Astrocyte (in vitro differentiated cells and primary cell): ENCODE results near the gene FABP7. TPM values are rescaled to one million over a fixed set of nuclear protein-coding genes. Genes with fewer than 3 reads are reported as not detected.

ENCODE experiments used
- DNase-seq: peaks from one replicate; pipeline ENCODE4 v3.0.0-alpha.2; 2010; ENCODE audit warnings: low read depth
- FAIRE-seq: peaks from 2 replicates; lab custom pipeline; 2011; peaks lifted over from hg19 to GRCh38; lab: Jason Lieb, UNC
- H2AFZ ChIP-seq: 2 replicates; pipeline ENCODE4 v1.6.0; 2012; ENCODE audit warnings: low read depth, low read length, inconsistent platforms
- H3K27ac ChIP-seq: 2 replicates; pipeline ENCODE4 v1.5.1; 2011; ENCODE audit warnings: low read depth, low read length, inconsistent platforms
- H3K27me3 ChIP-seq: 2 replicates; pipeline ENCODE4 v1.6.0; 2011; ENCODE audit warnings: low read length, inconsistent platforms; ENCODE audit not compliant: insufficient read depth
- H3K36me3 ChIP-seq: 2 replicates; pipeline ENCODE4 v1.5.1; 2011; ENCODE audit warnings: low read length, inconsistent platforms; ENCODE audit not compliant: insufficient read depth
- H3K4me1 ChIP-seq: 2 replicates; pipeline ENCODE4 v1.5.1; 2011; ENCODE audit warnings: low read length, inconsistent platforms; ENCODE audit not compliant: insufficient read depth
- H3K4me2 ChIP-seq: 2 replicates; pipeline ENCODE4 v1.6.0; 2012; ENCODE audit warnings: low read length, inconsistent platforms
- H3K4me3 ChIP-seq: 2 replicates; pipeline ENCODE4 v1.5.1; 2011; ENCODE audit warnings: low read depth, mild to moderate bottlenecking, low read length, inconsistent platforms; ENCODE audit not compliant: insufficient read depth
- H3K79me2 ChIP-seq: 2 replicates; pipeline ENCODE4 v1.6.0; 2012; ENCODE audit warnings: mild to moderate bottlenecking, low read length, inconsistent platforms; ENCODE audit not compliant: insufficient read depth
- H3K9ac ChIP-seq: 2 replicates; pipeline ENCODE4 v1.6.0; 2012; ENCODE audit warnings: mild to moderate bottlenecking, low read length, inconsistent platforms
- H3K9me3 ChIP-seq: 2 replicates; pipeline ENCODE4 v1.5.1; 2012; ENCODE audit warnings: low read depth, mild to moderate bottlenecking, low read length, inconsistent platforms; ENCODE audit not compliant: insufficient read depth
- H4K20me1 ChIP-seq: 2 replicates; pipeline ENCODE4 v1.6.0; 2012; ENCODE audit warnings: low read length, inconsistent platforms; ENCODE audit not compliant: insufficient read depth
- H3K27ac Mint-ChIP-seq: one replicate; pipeline ENCODE4 v1.8.0; 2021; ENCODE audit warnings: mild to moderate bottlenecking, mixed read lengths; ENCODE audit not compliant: unreplicated experiment
- H3K27me3 Mint-ChIP-seq: one replicate; pipeline ENCODE4 v1.8.0; 2021; ENCODE audit warnings: low read depth, mixed read lengths; ENCODE audit not compliant: unreplicated experiment
- H3K36me3 Mint-ChIP-seq: one replicate; pipeline ENCODE4 v1.8.0; 2021; ENCODE audit warnings: low read depth, mixed read lengths; ENCODE audit not compliant: unreplicated experiment
- H3K4me1 Mint-ChIP-seq: one replicate; pipeline ENCODE4 v1.8.0; 2021; ENCODE audit warnings: low read depth, mixed read lengths; ENCODE audit not compliant: unreplicated experiment
- H3K4me3 Mint-ChIP-seq: one replicate; pipeline ENCODE4 v1.8.0; 2021; ENCODE audit warnings: mild to moderate bottlenecking, moderate library complexity, mixed read lengths; ENCODE audit not compliant: unreplicated experiment
- H3K9me3 Mint-ChIP-seq: one replicate; pipeline ENCODE4 v1.8.0; 2021; ENCODE audit warnings: mild to moderate bottlenecking, mixed read lengths; ENCODE audit not compliant: unreplicated experiment
- CTCF ChIP-seq: IDR thresholded peaks from 2 replicates; pipeline ENCODE4 v1.5.1; 2011; ENCODE audit warnings: low read depth, mild to moderate bottlenecking, inconsistent platforms, low read length, moderate library complexity; ENCODE audit not compliant: insufficient read depth
- EZH2 ChIP-seq: IDR thresholded peaks from 2 replicates; pipeline ENCODE4 v1.6.1; 2012; ENCODE audit warnings: mild to moderate bottlenecking, low read length, inconsistent platforms; ENCODE audit not compliant: insufficient read depth
- total RNA-seq: library from RNA; stranded (reverse); gene quantifications from 2 replicates; pipeline ENCODE4 v1.2.1, GENCODE V29; 2021

Gene FABP7
- total RNA-seq, 1 donor from 2014 or later: 1.1 TPM

DNA sequence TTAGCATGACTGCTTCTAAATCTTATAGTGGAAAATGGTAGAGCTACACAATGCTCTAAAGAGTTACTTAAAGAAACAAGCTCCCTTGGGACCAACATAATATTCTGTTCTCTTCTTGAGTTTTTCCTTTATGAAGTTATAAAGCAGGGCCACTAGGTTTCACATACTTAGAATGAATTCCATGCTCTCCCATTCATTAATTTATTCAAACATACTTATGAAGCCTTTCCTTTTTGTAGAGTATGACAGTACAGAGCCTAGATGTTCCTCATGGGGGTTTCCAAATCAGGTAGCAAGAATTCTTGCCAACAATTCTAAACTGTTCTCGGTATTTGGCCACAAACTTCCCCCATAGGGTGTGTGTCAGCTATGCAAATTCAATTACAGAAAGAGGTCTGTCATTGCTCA lies 20.6 kb upstream of the FABP7 start:
- TF ChIP-seq CTCF (no peak), EZH2 (no peak)
- H3K4me1 ChIP-seq: no peaks in the 10 kb centered on the region
- no peak overlapping the region for H3K4me2 ChIP-seq
- H3K36me3 Mint-ChIP-seq: no peaks in the 10 kb centered on the region
- no peak overlapping the region for H3K4me3 ChIP-seq
- H3K27ac Mint-ChIP-seq: no peak overlapping the region
- H3K79me2 ChIP-seq: no peaks in the 10 kb centered on the region
- H3K27me3 Mint-ChIP-seq: no peaks in the 10 kb centered on the region
- no peaks in the 10 kb centered on the region for H3K9me3 Mint-ChIP-seq
- DNase-seq: no peak
- H3K27ac ChIP-seq: no peak overlapping the region
- no peak overlapping the region for H3K4me3 Mint-ChIP-seq
- no peaks in the 10 kb centered on the region for H4K20me1 ChIP-seq
- no peaks in the 10 kb centered on the region for H3K27me3 ChIP-seq
- H3K36me3 ChIP-seq: no peaks in the 10 kb centered on the region
- no peaks in the 10 kb centered on the region for H3K9me3 ChIP-seq
- no peak overlapping the region for H3K9ac ChIP-seq
- no peaks in the 10 kb centered on the region for H3K4me1 Mint-ChIP-seq
- H2AFZ ChIP-seq: no peak overlapping the region
- no peak for FAIRE-seq

DNA sequence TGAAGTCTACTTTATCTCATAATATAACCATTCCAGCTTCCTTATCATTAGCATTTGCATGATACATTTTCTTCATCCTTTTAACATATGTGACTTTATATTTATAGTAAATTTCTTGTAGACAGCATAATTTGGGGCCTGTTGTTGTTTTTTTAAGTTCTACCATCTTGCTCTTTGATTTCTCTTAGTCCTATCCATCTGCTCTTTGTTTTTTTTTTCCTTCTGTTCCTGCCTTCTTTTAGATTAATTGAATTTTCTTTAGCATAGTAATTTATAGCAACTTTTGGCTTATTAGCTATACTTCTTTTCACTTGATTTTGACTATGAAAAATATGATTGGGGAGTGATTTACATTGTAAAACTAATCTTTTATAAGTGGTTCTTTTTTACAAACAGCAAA lies 19.2 kb upstream of the FABP7 start:
- Mint-ChIP-seq H3K27ac (no peak overlapping the region), H3K4me3 (no peak overlapping the region), H3K36me3 (no peaks in the 10 kb centered on the region), H3K27me3 (no peaks in the 10 kb centered on the region), H3K9me3 (no peaks in the 10 kb centered on the region), H3K4me1 (no peaks in the 10 kb centered on the region)
- Histone ChIP-seq H3K36me3 (no peaks in the 10 kb centered on the region), H4K20me1 (no peaks in the 10 kb centered on the region), H3K9me3 (no peaks in the 10 kb centered on the region), H3K79me2 (no peaks in the 10 kb centered on the region), H3K4me3 (no peak overlapping the region), H3K27ac (no peak overlapping the region), H2AFZ (no peak overlapping the region), H3K9ac (no peak overlapping the region), H3K27me3 (no peaks in the 10 kb centered on the region), H3K4me2 (no peak overlapping the region), H3K4me1 (no peaks in the 10 kb centered on the region)
- DNase-seq (no peak), FAIRE-seq (no peak)
- TF ChIP-seq EZH2 (no peak), CTCF (no peak)

GRCh38 chr6:122766256-122766655 lies 13.3 kb upstream of the FABP7 start:
- Histone ChIP-seq H3K4me1 (no peaks in the 10 kb centered on the region), H4K20me1 (no peaks in the 10 kb centered on the region), H3K9ac (no peak overlapping the region), H3K4me2 (no peak overlapping the region), H2AFZ (no peak overlapping the region), H3K9me3 (no peaks in the 10 kb centered on the region), H3K27ac (no peak overlapping the region), H3K79me2 (no peaks in the 10 kb centered on the region), H3K27me3 (no peaks in the 10 kb centered on the region), H3K4me3 (no peak overlapping the region), H3K36me3 (no peaks in the 10 kb centered on the region)
- no peak for TF ChIP-seq CTCF
- no peak for TF ChIP-seq EZH2
- FAIRE-seq (no peak), DNase-seq (no peak)
- Mint-ChIP-seq H3K36me3 (no peaks in the 10 kb centered on the region), H3K4me3 (no peak overlapping the region), H3K27me3 (no peaks in the 10 kb centered on the region), H3K9me3 (no peaks in the 10 kb centered on the region), H3K4me1 (no peaks in the 10 kb centered on the region), H3K27ac (no peak overlapping the region)
